ENCODE data around the gene OR4Q2.

Gene OR4Q2

GRCh38 chr14:20031058-20031457 lies 29.1 kb downstream of the OR4Q2 start:
- TF ChIP-seq CTCF (IDR thresholded peaks at IDR 0.05), result no peak

- no peak for TF ChIP-seq CTCF (IDR thresholded peaks at IDR 0.05)
These were observed 33.5 kb downstream of the OR4Q2 start for GRCh38 chr14:20035449-20035848.

GRCh38 chr14:20035938-20036337 lies 34.0 kb downstream of the OR4Q2 start, which contains the start of gene OR4K13:
Gene OR4K13 (minus strand): TSS chr14:20036038. CDS start chr14:20034758, 1,280 bp downstream.
- no peak for TF ChIP-seq CTCF (IDR thresholded peaks at IDR 0.05)

GRCh38 chr14:20044243-20044642 lies 42.3 kb downstream of the OR4Q2 start:
- TF ChIP-seq CTCF (IDR thresholded peaks at IDR 0.05), result no peak

GRCh38 chr14:20048202-20048601 lies 46.2 kb downstream of the OR4Q2 start:
- no peak for TF ChIP-seq CTCF (IDR thresholded peaks at IDR 0.05)
